Glutamatergic neuron (in vitro differentiated cells): ENCODE data around the gene TRA2B. TPM values are rescaled to one million over a fixed set of nuclear protein-coding genes. Genes with fewer than 3 reads are reported as not detected.

Experiments used
- DNase-seq: peaks from one replicate; pipeline ENCODE4 v3.0.0; 2022
- H3K27ac Mint-ChIP-seq: one replicate; pipeline ENCODE4 v1.8.0; 2020; ENCODE audit warnings: mild to moderate bottlenecking, mixed read lengths, inconsistent platforms; ENCODE audit not compliant: unreplicated experiment
- H3K27me3 Mint-ChIP-seq: one replicate; pipeline ENCODE4 v1.8.0; 2020; ENCODE audit warnings: mild to moderate bottlenecking, moderate library complexity, mixed read lengths, inconsistent platforms; ENCODE audit not compliant: unreplicated experiment
- H3K36me3 Mint-ChIP-seq: one replicate; pipeline ENCODE4 v1.8.0; 2020; ENCODE audit warnings: mild to moderate bottlenecking, mixed read lengths, inconsistent platforms; ENCODE audit not compliant: unreplicated experiment
- H3K4me1 Mint-ChIP-seq: one replicate; pipeline ENCODE4 v1.8.0; 2020; ENCODE audit warnings: mild to moderate bottlenecking, low read depth, mixed read lengths, inconsistent platforms; ENCODE audit not compliant: unreplicated experiment
- H3K4me3 Mint-ChIP-seq: one replicate; pipeline ENCODE4 v1.8.0; 2020; ENCODE audit warnings: mild to moderate bottlenecking, mixed read lengths, inconsistent platforms; ENCODE audit not compliant: unreplicated experiment
- H3K9me3 Mint-ChIP-seq: one replicate; pipeline ENCODE4 v1.8.0; 2020; ENCODE audit warnings: mild to moderate bottlenecking, moderate library complexity, mixed read lengths, inconsistent platforms; ENCODE audit not compliant: unreplicated experiment
- CTCF ChIP-seq: fragments of 200-600 bp; sonication (generic); IDR thresholded peaks from one replicate; pipeline ENCODE4 v1.5.0; 2021; ENCODE audit not compliant: partially characterized antibody, unreplicated experiment
- total RNA-seq: library from RNA; stranded (reverse); fragmentation: NEBNext Ultra II Directional; extraction: Animal tissue kit (Norgen Biotek cat#: 25700); gene quantifications from one replicate; pipeline ENCODE4 v1.2.1, GENCODE V29; 2021; ENCODE audit not compliant: unreplicated experiment

Gene TRA2B
- total RNA-seq, 1 donor from 2014 or later, result 160 TPM

- DNase-seq, result no peak
- Mint-ChIP-seq H3K9me3 (peaks cover 1% of the 10 kb centered on the region), H3K27me3 (no peaks in the 10 kb centered on the region), H3K27ac (peak overlapping the region; percentile 60), H3K36me3 (no peaks in the 10 kb centered on the region), H3K4me3 (peak overlapping the region; percentile 73), H3K4me1 (peaks cover 76% of the 10 kb centered on the region)
- no peak for TF ChIP-seq CTCF
These were observed 7.3 kb downstream of the TRA2B start for GRCh38 chr3:185930393-185931107.

GRCh38 chr3:185929192-185930151 is 8.3 kb downstream of the TRA2B start:
- Mint-ChIP-seq H3K9me3 (peaks cover 1% of the 10 kb centered on the region), H3K27ac (peak overlapping the region; percentile 77), H3K4me3 (peak overlapping the region; percentile 73), H3K36me3 (no peaks in the 10 kb centered on the region), H3K4me1 (peaks cover 76% of the 10 kb centered on the region), H3K27me3 (no peaks in the 10 kb centered on the region)
- TF ChIP-seq CTCF, result no peak
- no peak for DNase-seq

- no peaks in the 10 kb centered on the region for H3K36me3 Mint-ChIP-seq
- TF ChIP-seq CTCF, result no peak
- H3K4me3 Mint-ChIP-seq, result peak overlapping the region; percentile 73
- peaks cover 66% of the 10 kb centered on the region for H3K4me1 Mint-ChIP-seq
- DNase-seq, result no peak
- H3K27ac Mint-ChIP-seq, result peak overlapping the region; percentile 8
- no peaks in the 10 kb centered on the region for H3K9me3 Mint-ChIP-seq
- no peaks in the 10 kb centered on the region for H3K27me3 Mint-ChIP-seq
These were observed 9.3 kb downstream of the TRA2B start for GRCh38 chr3:185928496-185928895.

GRCh38 chr3:185927501-185928200 is 10.2 kb downstream of the TRA2B start:
- H3K4me3 Mint-ChIP-seq, result no peak overlapping the region
- H3K36me3 Mint-ChIP-seq, result no peaks in the 10 kb centered on the region
- H3K27ac Mint-ChIP-seq, result peak overlapping the region; percentile 8
- no peaks in the 10 kb centered on the region for H3K9me3 Mint-ChIP-seq
- TF ChIP-seq CTCF, result no peak
- no peaks in the 10 kb centered on the region for H3K27me3 Mint-ChIP-seq
- DNase-seq, result no peak
- H3K4me1 Mint-ChIP-seq, result peaks cover 65% of the 10 kb centered on the region
